ENCODE results near the gene ADGRG4.
A peak's percentile ranks its signal among the peaks of the same experiment; 100 is the strongest.
"Not testable (repeated sequence)": the region's sequence is repeated elsewhere in the genome, so short reads cannot be mapped to it uniquely, and the experiment has no call there.

The ADGRG4 gene

GRCh38 chrX:136387951-136388502 lies 87.3 kb downstream of the ADGRG4 start:
- no peak for DNase-seq

GRCh38 chrX:136390921-136391320 lies 90.2 kb downstream of the ADGRG4 start:
- DNase-seq: no peak

- DNase-seq: peak; percentile 54
Observed at GRCh38 chrX:136395271-136395670, 94.5 kb downstream of the ADGRG4 start.

GRCh38 chrX:136397001-136397400 lies 96.2 kb downstream of the ADGRG4 start:
- DNase-seq: peak; percentile 4

GRCh38 chrX:136405126-136405525 lies 104.4 kb downstream of the ADGRG4 start:
- DNase-seq: no peak

- no peak for DNase-seq
Observed at GRCh38 chrX:136417806-136418205, 117.0 kb downstream of the ADGRG4 start.

- DNase-seq: no peak
Observed at GRCh38 chrX:136421338-136421737, 120.6 kb downstream of the ADGRG4 start.

- no peak for DNase-seq
Observed at GRCh38 chrX:136423724-136424123, 123.0 kb downstream of the ADGRG4 start.

- DNase-seq: no peak
Observed at GRCh38 chrX:136425996-136426395, 125.2 kb downstream of the ADGRG4 start.

GRCh38 chrX:136431625-136432024 lies 130.9 kb downstream of the ADGRG4 start:
- DNase-seq: no peak

GRCh38 chrX:136437774-136438173 lies 137.0 kb downstream of the ADGRG4 start:
- no peak for DNase-seq

- DNase-seq: no peak
Observed at GRCh38 chrX:136438192-136438591, 137.4 kb downstream of the ADGRG4 start.

GRCh38 chrX:136445674-136446073 lies 144.9 kb downstream of the ADGRG4 start:
- not testable (repeated sequence) for DNase-seq

- DNase-seq: no peak
Observed at GRCh38 chrX:136446208-136446607, 145.4 kb downstream of the ADGRG4 start.

- DNase-seq: no peak
Observed at GRCh38 chrX:136447308-136447707, 146.5 kb downstream of the ADGRG4 start.

- no peak for DNase-seq
Observed at GRCh38 chrX:136447968-136448367, 147.2 kb downstream of the ADGRG4 start.

- peak; percentile 11 for DNase-seq
Observed at GRCh38 chrX:136450050-136450830, 149.5 kb downstream of the ADGRG4 start.

- DNase-seq: no peak
Observed at GRCh38 chrX:136452614-136453013, 151.9 kb downstream of the ADGRG4 start.

- DNase-seq: no peak
Observed at GRCh38 chrX:136453114-136453513, 152.4 kb downstream of the ADGRG4 start.

GRCh38 chrX:136453771-136454170 lies 153.0 kb downstream of the ADGRG4 start:
- DNase-seq: no peak

- DNase-seq: no peak
Observed at GRCh38 chrX:136456133-136456532, 155.4 kb downstream of the ADGRG4 start.

- DNase-seq: no peak
Observed at GRCh38 chrX:136457303-136457917, 156.6 kb downstream of the ADGRG4 start.

- no peak for DNase-seq
Observed at GRCh38 chrX:136464589-136464988, 163.8 kb downstream of the ADGRG4 start.
